Thoracic aorta (tissue), 2 donors: ENCODE measurements around the gene PTK7. TPM values are rescaled to one million over a fixed set of nuclear protein-coding genes. Genes with fewer than 3 reads are reported as not detected.
"Not testable (repeated sequence)": the region's sequence is repeated elsewhere in the genome, so short reads cannot be mapped to it uniquely, and the experiment has no call there.

ENCODE experiments used
- ATAC-seq: fragments of 150-250 bp; one replicate; pipeline ENCODE4 v1.8.0; 2017; ENCODE audit warnings: low read depth; ENCODE audit not compliant: insufficient number of reproducible peaks, low FRiP score
- DNase-seq: peaks from one replicate; pipeline ENCODE4 v3.0.0-alpha.2; 2020; ENCODE audit warnings: low spot score
- H3K27ac ChIP-seq, 2 donors: fragments of 200-600 bp; sonication (generic); 1 replicate in 1 of 2; 2 replicates in 1 of 2; pipeline ENCODE4 v1.5.1; 2016; ENCODE audit warnings: mild to moderate bottlenecking in 2 of 2, moderate library complexity in 2 of 2
- H3K27me3 ChIP-seq: fragments of 200-600 bp; sonication (generic); replicated peaks from 2 replicates; pipeline ENCODE4 v1.6.0; 2016; ENCODE audit warnings: mild to moderate bottlenecking; ENCODE audit not compliant: insufficient read depth
- H3K36me3 ChIP-seq: fragments of 200-600 bp; sonication (generic); one replicate; pipeline ENCODE4 v1.5.1; 2016
- H3K4me1 ChIP-seq, 2 donors: fragments of 200-600 bp; sonication (generic); 1 replicate in 1 of 2; 2 replicates in 1 of 2; pipeline versions ENCODE4 v1.5.1 to v1.6.0; 2016; ENCODE audit warnings: low read depth in 2 of 2, mild to moderate bottlenecking in 1 of 2; ENCODE audit not compliant: control insufficient read depth in 1 of 2
- H3K4me3 ChIP-seq: fragments of 200-600 bp; sonication (generic); 2 replicates; pipeline ENCODE4 v1.5.1; 2016; ENCODE audit warnings: mild to moderate bottlenecking
- H3K9me3 ChIP-seq: fragments of 200-600 bp; sonication (generic); 2 replicates; pipeline ENCODE4 v1.5.1; 2016
- total RNA-seq, 2 donors: library from RNA; depleted of rRNA; stranded (reverse); fragments of >200 nt; gene quantifications; one replicate each; pipeline versions ENCODE4 v1.1.0 to v1.2.3, GENCODE V29; 2016
- TF ChIP-seq, protein P1 (sequence below): fragments of 200-600 bp; sonication (generic); IDR thresholded peaks from one replicate; pipeline ENCODE4 v1.5.1; 2019; ENCODE audit warnings: antibody characterized with exemption

The PTK7 gene
- total RNA-seq, 2 donors from 2014 or later = 4.5 to 6.8 TPM

DNA sequence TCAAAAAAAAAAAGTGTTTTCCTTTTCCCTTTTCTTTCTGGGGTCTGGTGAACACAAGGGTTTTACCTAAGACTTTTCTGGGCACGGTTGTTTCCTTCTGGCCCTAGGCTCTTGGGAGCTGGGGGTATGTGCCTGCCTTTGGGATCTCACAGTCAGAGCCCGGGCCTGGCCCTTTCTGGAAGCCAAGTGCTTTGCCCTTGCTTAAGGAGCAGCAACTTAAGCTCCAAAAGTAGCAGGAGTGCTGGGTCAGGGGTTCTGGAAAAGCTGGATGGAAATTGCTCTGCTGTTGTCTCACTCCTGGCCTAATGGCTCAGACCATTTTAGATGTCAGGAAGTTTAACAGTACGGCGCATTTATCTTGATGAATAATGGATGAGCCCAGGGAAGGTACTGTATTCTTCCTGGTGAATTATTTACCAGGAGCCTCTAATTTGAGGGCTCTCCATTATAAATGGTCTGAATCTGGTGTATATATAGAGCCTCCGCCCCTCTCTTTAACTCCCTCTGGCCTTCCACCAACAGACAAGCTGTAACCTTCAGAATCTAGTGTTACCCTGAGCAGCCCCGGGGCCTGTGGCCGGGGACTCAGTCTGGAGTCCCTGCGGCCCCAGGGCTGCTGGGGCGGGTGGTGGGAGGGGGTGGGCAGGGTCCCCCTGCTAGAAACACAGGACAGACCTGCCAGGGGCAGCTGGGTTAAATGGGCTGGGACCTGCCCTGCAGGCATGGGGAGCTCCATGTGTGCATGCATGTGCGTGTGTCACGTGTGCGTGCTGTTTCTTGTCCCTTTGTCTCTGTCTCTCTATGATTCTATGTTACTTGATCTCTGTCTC, 37.5 kb downstream of the PTK7 start:
- Histone ChIP-seq H3K27ac (no peak overlapping the region), H3K36me3 (no peaks in the 10 kb centered on the region), H3K4me1 (peaks cover 0 to 13% of the 10 kb centered on the region in 2 donors), H3K9me3 (no peaks in the 10 kb centered on the region), H3K4me3 (no peak overlapping the region), H3K27me3 (no peaks in the 10 kb centered on the region)
- ATAC-seq (no peak), DNase-seq (no peak)
- TF ChIP-seq, protein P1, sequence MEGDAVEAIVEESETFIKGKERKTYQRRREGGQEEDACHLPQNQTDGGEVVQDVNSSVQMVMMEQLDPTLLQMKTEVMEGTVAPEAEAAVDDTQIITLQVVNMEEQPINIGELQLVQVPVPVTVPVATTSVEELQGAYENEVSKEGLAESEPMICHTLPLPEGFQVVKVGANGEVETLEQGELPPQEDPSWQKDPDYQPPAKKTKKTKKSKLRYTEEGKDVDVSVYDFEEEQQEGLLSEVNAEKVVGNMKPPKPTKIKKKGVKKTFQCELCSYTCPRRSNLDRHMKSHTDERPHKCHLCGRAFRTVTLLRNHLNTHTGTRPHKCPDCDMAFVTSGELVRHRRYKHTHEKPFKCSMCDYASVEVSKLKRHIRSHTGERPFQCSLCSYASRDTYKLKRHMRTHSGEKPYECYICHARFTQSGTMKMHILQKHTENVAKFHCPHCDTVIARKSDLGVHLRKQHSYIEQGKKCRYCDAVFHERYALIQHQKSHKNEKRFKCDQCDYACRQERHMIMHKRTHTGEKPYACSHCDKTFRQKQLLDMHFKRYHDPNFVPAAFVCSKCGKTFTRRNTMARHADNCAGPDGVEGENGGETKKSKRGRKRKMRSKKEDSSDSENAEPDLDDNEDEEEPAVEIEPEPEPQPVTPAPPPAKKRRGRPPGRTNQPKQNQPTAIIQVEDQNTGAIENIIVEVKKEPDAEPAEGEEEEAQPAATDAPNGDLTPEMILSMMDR = no peak

DNA sequence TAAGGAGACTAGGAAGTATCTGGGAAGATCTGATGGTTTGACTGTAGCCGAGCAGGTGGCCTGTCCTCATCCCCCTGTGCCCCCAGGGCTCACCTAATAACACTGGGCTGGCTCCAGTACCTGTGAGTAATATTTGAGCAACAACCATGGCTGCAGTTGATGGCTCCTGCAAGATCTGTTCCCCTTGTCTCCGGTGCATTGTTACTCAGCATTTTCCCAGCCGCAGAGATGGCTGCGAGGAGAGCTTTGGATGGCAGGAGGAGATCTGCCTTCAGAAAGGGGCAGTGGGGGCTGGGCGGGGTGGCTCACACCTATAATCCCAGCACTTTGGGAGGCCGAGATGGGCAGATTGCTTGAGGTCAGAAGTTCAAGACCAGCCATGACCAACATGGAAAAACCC, 39.3 kb downstream of the PTK7 start:
- DNase-seq (no peak), ATAC-seq (no peak)
- Histone ChIP-seq H3K4me1 (peaks cover under 1 to 15% of the 10 kb centered on the region in 2 donors), H3K27me3 (no peaks in the 10 kb centered on the region), H3K36me3 (no peaks in the 10 kb centered on the region), H3K4me3 (no peak overlapping the region), H3K9me3 (no peaks in the 10 kb centered on the region), H3K27ac (no peak overlapping the region)
- TF ChIP-seq, protein P1 = no peak

DNA sequence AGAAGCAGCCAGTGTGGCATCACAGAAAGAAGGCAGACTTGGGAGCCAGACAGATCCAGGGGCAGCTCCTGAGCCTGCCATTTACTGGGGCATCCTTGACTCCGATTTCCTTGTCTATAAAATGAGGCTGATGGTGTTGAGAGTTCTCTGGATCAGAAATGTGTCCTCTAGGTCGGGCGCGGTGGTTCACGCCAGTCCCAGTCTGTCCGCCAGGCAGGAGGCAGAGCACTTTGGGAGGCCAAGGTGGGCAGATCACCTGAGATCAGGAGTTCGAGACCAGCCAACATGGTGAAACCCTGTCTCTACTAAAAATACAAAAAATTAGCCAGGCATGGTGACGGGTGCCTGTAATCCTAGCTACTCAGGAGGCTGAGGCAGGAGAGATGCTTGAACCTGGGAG, 41.4 kb downstream of the PTK7 start:
- not testable (repeated sequence) for H3K27me3 ChIP-seq, DNase-seq, H3K36me3 ChIP-seq, H3K27ac ChIP-seq, H3K9me3 ChIP-seq, H3K4me3 ChIP-seq, ATAC-seq
- H3K4me1 ChIP-seq = peaks cover 7 to 32% of the 10 kb centered on the region in 2 donors

GRCh38 chr6:43119482-43119881, 43.4 kb downstream of the PTK7 start:
- DNase-seq (no peak), ATAC-seq (no peak)
- H3K4me1 ChIP-seq = peaks cover 7 to 38% of the 10 kb centered on the region in 2 donors
- TF ChIP-seq, protein P1 = no peak
- no peaks in the 10 kb centered on the region for H3K9me3 ChIP-seq
- no peaks in the 10 kb centered on the region for H3K36me3 ChIP-seq
- no peak overlapping the region for H3K4me3 ChIP-seq
- no peaks in the 10 kb centered on the region for H3K27me3 ChIP-seq
- H3K27ac ChIP-seq = no peak overlapping the region

GRCh38 chr6:43120101-43120763, 44.1 kb downstream of the PTK7 start:
- Histone ChIP-seq H3K27ac (peak overlapping the region; percentile 38 to 72), H3K4me3 (no peak overlapping the region), H3K4me1 (peaks cover 7 to 38% of the 10 kb centered on the region in 2 donors), H3K9me3 (no peaks in the 10 kb centered on the region), H3K36me3 (no peaks in the 10 kb centered on the region), H3K27me3 (no peaks in the 10 kb centered on the region)
- DNase-seq = no peak
- TF ChIP-seq, protein P1 = no peak
- no peak for ATAC-seq
